Astrocyte (in vitro differentiated cells and primary cell): Measurements from ENCODE around the gene UBE2G1. TPM values are rescaled to one million over a fixed set of nuclear protein-coding genes. Genes with fewer than 3 reads are reported as not detected.
A peak's percentile ranks its signal among the peaks of the same experiment; 100 is the strongest.
"Not testable (repeated sequence)": the region's sequence is repeated elsewhere in the genome, so short reads cannot be mapped to it uniquely, and the experiment has no call there.

Source experiments
- DNase-seq: peaks from one replicate; pipeline ENCODE4 v3.0.0-alpha.2; 2010; ENCODE audit warnings: low read depth
- FAIRE-seq: peaks from 2 replicates; lab custom pipeline; 2011; peaks lifted over from hg19 to GRCh38; lab: Jason Lieb, UNC
- H2AFZ ChIP-seq: 2 replicates; pipeline ENCODE4 v1.6.0; 2012; ENCODE audit warnings: low read depth, low read length, inconsistent platforms
- H3K27ac ChIP-seq: 2 replicates; pipeline ENCODE4 v1.5.1; 2011; ENCODE audit warnings: low read depth, low read length, inconsistent platforms
- H3K27me3 ChIP-seq: 2 replicates; pipeline ENCODE4 v1.6.0; 2011; ENCODE audit warnings: low read length, inconsistent platforms; ENCODE audit not compliant: insufficient read depth
- H3K36me3 ChIP-seq: 2 replicates; pipeline ENCODE4 v1.5.1; 2011; ENCODE audit warnings: low read length, inconsistent platforms; ENCODE audit not compliant: insufficient read depth
- H3K4me1 ChIP-seq: 2 replicates; pipeline ENCODE4 v1.5.1; 2011; ENCODE audit warnings: low read length, inconsistent platforms; ENCODE audit not compliant: insufficient read depth
- H3K4me2 ChIP-seq: 2 replicates; pipeline ENCODE4 v1.6.0; 2012; ENCODE audit warnings: low read length, inconsistent platforms
- H3K4me3 ChIP-seq: 2 replicates; pipeline ENCODE4 v1.5.1; 2011; ENCODE audit warnings: low read depth, mild to moderate bottlenecking, low read length, inconsistent platforms; ENCODE audit not compliant: insufficient read depth
- H3K79me2 ChIP-seq: 2 replicates; pipeline ENCODE4 v1.6.0; 2012; ENCODE audit warnings: mild to moderate bottlenecking, low read length, inconsistent platforms; ENCODE audit not compliant: insufficient read depth
- H3K9ac ChIP-seq: 2 replicates; pipeline ENCODE4 v1.6.0; 2012; ENCODE audit warnings: mild to moderate bottlenecking, low read length, inconsistent platforms
- H3K9me3 ChIP-seq: 2 replicates; pipeline ENCODE4 v1.5.1; 2012; ENCODE audit warnings: low read depth, mild to moderate bottlenecking, low read length, inconsistent platforms; ENCODE audit not compliant: insufficient read depth
- H4K20me1 ChIP-seq: 2 replicates; pipeline ENCODE4 v1.6.0; 2012; ENCODE audit warnings: low read length, inconsistent platforms; ENCODE audit not compliant: insufficient read depth
- H3K27ac Mint-ChIP-seq: one replicate; pipeline ENCODE4 v1.8.0; 2021; ENCODE audit warnings: mild to moderate bottlenecking, mixed read lengths; ENCODE audit not compliant: unreplicated experiment
- H3K27me3 Mint-ChIP-seq: one replicate; pipeline ENCODE4 v1.8.0; 2021; ENCODE audit warnings: low read depth, mixed read lengths; ENCODE audit not compliant: unreplicated experiment
- H3K36me3 Mint-ChIP-seq: one replicate; pipeline ENCODE4 v1.8.0; 2021; ENCODE audit warnings: low read depth, mixed read lengths; ENCODE audit not compliant: unreplicated experiment
- H3K4me1 Mint-ChIP-seq: one replicate; pipeline ENCODE4 v1.8.0; 2021; ENCODE audit warnings: low read depth, mixed read lengths; ENCODE audit not compliant: unreplicated experiment
- H3K4me3 Mint-ChIP-seq: one replicate; pipeline ENCODE4 v1.8.0; 2021; ENCODE audit warnings: mild to moderate bottlenecking, moderate library complexity, mixed read lengths; ENCODE audit not compliant: unreplicated experiment
- H3K9me3 Mint-ChIP-seq: one replicate; pipeline ENCODE4 v1.8.0; 2021; ENCODE audit warnings: mild to moderate bottlenecking, mixed read lengths; ENCODE audit not compliant: unreplicated experiment
- CTCF ChIP-seq: IDR thresholded peaks from 2 replicates; pipeline ENCODE4 v1.5.1; 2011; ENCODE audit warnings: low read depth, mild to moderate bottlenecking, inconsistent platforms, low read length, moderate library complexity; ENCODE audit not compliant: insufficient read depth
- EZH2 ChIP-seq: IDR thresholded peaks from 2 replicates; pipeline ENCODE4 v1.6.1; 2012; ENCODE audit warnings: mild to moderate bottlenecking, low read length, inconsistent platforms; ENCODE audit not compliant: insufficient read depth
- total RNA-seq: library from RNA; stranded (reverse); gene quantifications from 2 replicates; pipeline ENCODE4 v1.2.1, GENCODE V29; 2021

Gene UBE2G1
- total RNA-seq, 1 donor from 2014 or later, result 123 TPM

GRCh38 chr17:4375039-4375748 lies 8.7 kb upstream of the UBE2G1 start:
- Histone ChIP-seq H3K4me1 (no peaks in the 10 kb centered on the region), H3K4me3 (no peak overlapping the region), H3K9me3 (no peaks in the 10 kb centered on the region), H3K9ac (no peak overlapping the region), H3K27me3 (no peaks in the 10 kb centered on the region), H3K36me3 (no peaks in the 10 kb centered on the region), H3K4me2 (no peak overlapping the region), H2AFZ (no peak overlapping the region), H3K79me2 (no peaks in the 10 kb centered on the region), H4K20me1 (no peaks in the 10 kb centered on the region), H3K27ac (no peak overlapping the region)
- Mint-ChIP-seq H3K27me3 (peaks cover 13% of the 10 kb centered on the region), H3K4me3 (no peak overlapping the region), H3K9me3 (no peaks in the 10 kb centered on the region), H3K36me3 (no peaks in the 10 kb centered on the region), H3K27ac (no peak overlapping the region), H3K4me1 (peaks cover 1% of the 10 kb centered on the region)
- FAIRE-seq (no peak), DNase-seq (no peak)
- TF ChIP-seq EZH2 (no peak), CTCF (no peak)

GRCh38 chr17:4369557-4370230 lies 3.2 kb upstream of the UBE2G1 start:
- Histone ChIP-seq H3K36me3 (no peaks in the 10 kb centered on the region), H3K9ac (no peak overlapping the region), H3K79me2 (peaks cover 17% of the 10 kb centered on the region), H3K4me1 (peaks cover 3% of the 10 kb centered on the region), H3K4me2 (no peak overlapping the region), H3K9me3 (no peaks in the 10 kb centered on the region), H3K4me3 (no peak overlapping the region), H3K27ac (no peak overlapping the region), H2AFZ (no peak overlapping the region), H4K20me1 (peaks cover 4% of the 10 kb centered on the region), H3K27me3 (no peaks in the 10 kb centered on the region)
- Mint-ChIP-seq H3K36me3 (peaks cover 2% of the 10 kb centered on the region), H3K27ac (peak overlapping the region; percentile 14), H3K4me1 (no peaks in the 10 kb centered on the region), H3K4me3 (no peak overlapping the region), H3K9me3 (no peaks in the 10 kb centered on the region), H3K27me3 (no peaks in the 10 kb centered on the region)
- DNase-seq (no peak), FAIRE-seq (no peak)
- TF ChIP-seq EZH2, result no peak
- TF ChIP-seq CTCF, result no peak

- Mint-ChIP-seq H3K27me3 (no peaks in the 10 kb centered on the region), H3K4me1 (peaks cover 2% of the 10 kb centered on the region), H3K4me3 (no peak overlapping the region), H3K27ac (no peak overlapping the region), H3K9me3 (no peaks in the 10 kb centered on the region), H3K36me3 (peaks cover 2% of the 10 kb centered on the region)
- no peak overlapping the region for H3K4me2 ChIP-seq
- no peak for FAIRE-seq
- H3K4me1 ChIP-seq, result peaks cover 4% of the 10 kb centered on the region
- DNase-seq, result no peak
- H3K79me2 ChIP-seq, result peaks cover 31% of the 10 kb centered on the region
- peaks cover 11% of the 10 kb centered on the region for H4K20me1 ChIP-seq
- H3K9me3 ChIP-seq, result no peaks in the 10 kb centered on the region
- no peak overlapping the region for H3K9ac ChIP-seq
- no peak overlapping the region for H3K27ac ChIP-seq
- no peak for TF ChIP-seq CTCF
- TF ChIP-seq EZH2, result no peak
- H3K27me3 ChIP-seq, result no peaks in the 10 kb centered on the region
- H2AFZ ChIP-seq, result no peak overlapping the region
- no peaks in the 10 kb centered on the region for H3K36me3 ChIP-seq
- no peak overlapping the region for H3K4me3 ChIP-seq
Observed at GRCh38 chr17:4368341-4368740, 1.9 kb upstream of the UBE2G1 start.

GRCh38 chr17:4367177-4367576 lies 702 bp upstream of the UBE2G1 start:
- not testable (repeated sequence) for H3K36me3 Mint-ChIP-seq, H3K9me3 ChIP-seq, H3K4me1 Mint-ChIP-seq, H3K9me3 Mint-ChIP-seq, DNase-seq, H3K27ac ChIP-seq, H3K9ac ChIP-seq, H3K4me3 ChIP-seq, H3K4me1 ChIP-seq, H3K27me3 ChIP-seq, FAIRE-seq, H3K27me3 Mint-ChIP-seq, H3K36me3 ChIP-seq
- Mint-ChIP-seq H3K27ac (peak overlapping the region; percentile 91), H3K4me3 (peak overlapping the region; percentile 78)
- Histone ChIP-seq H2AFZ (peak overlapping the region; percentile 96), H3K79me2 (peaks cover 42% of the 10 kb centered on the region), H4K20me1 (peaks cover 22% of the 10 kb centered on the region), H3K4me2 (peak overlapping the region; percentile 88)
